Measurements from ENCODE around the gene TMEM273. TPM values are rescaled to one million over a fixed set of nuclear protein-coding genes. Genes with fewer than 3 reads are reported as not detected.

Gene TMEM273
- polyA plus RNA-seq, 1 of the 3 experiments (the other 2 are of a cell fraction), result not detected

- 65% methylated on average over 11 of the region's 14 CpGs for WGBS (ENCODE audit: low lambda C conversion rate)
- DNase-seq, result no peak
- POLR2A ChIA-PET, result no interaction called here
- TF ChIP-seq EP300 (IDR thresholded peaks at IDR 0.05; ENCODE audit: borderline replicate concordance in 1 of 2, low read depth in 1 of 2, low read length in 1 of 2), result no peak
- no peak for TF ChIP-seq YY1 (IDR thresholded peaks at IDR 0.05; ENCODE audit: low read depth)
- no peak for TF ChIP-seq FOSL2 (IDR thresholded peaks at IDR 0.05; ENCODE audit: borderline replicate concordance, low read depth)
- TF ChIP-seq EZH2phosphoT487 (IDR thresholded peaks at IDR 0.05; ENCODE audit: borderline replicate concordance, low read depth), result no peak
- TF ChIP-seq, protein P1, sequence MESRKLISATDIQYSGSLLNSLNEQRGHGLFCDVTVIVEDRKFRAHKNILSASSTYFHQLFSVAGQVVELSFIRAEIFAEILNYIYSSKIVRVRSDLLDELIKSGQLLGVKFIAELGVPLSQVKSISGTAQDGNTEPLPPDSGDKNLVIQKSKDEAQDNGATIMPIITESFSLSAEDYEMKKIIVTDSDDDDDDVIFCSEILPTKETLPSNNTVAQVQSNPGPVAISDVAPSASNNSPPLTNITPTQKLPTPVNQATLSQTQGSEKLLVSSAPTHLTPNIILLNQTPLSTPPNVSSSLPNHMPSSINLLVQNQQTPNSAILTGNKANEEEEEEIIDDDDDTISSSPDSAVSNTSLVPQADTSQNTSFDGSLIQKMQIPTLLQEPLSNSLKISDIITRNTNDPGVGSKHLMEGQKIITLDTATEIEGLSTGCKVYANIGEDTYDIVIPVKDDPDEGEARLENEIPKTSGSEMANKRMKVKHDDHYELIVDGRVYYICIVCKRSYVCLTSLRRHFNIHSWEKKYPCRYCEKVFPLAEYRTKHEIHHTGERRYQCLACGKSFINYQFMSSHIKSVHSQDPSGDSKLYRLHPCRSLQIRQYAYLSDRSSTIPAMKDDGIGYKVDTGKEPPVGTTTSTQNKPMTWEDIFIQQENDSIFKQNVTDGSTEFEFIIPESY (IDR thresholded peaks at IDR 0.05; ENCODE audit: borderline replicate concordance, low read depth), result no peak
- TF ChIP-seq NFIC (IDR thresholded peaks at IDR 0.05; ENCODE audit: borderline replicate concordance), result no peak
- TF ChIP-seq SMC3 (IDR thresholded peaks at IDR 0.05; ENCODE audit: low read depth, low read length), result no peak
- no peak for TF ChIP-seq RCOR1 (IDR thresholded peaks at IDR 0.05; ENCODE audit: low read length)
- no peak for TF ChIP-seq PBX3 (IDR thresholded peaks at IDR 0.05)
- no peak for TF ChIP-seq NRF1 (IDR thresholded peaks at IDR 0.05; ENCODE audit: low read depth, low read length)
- no peak for TF ChIP-seq IRF3 (IDR thresholded peaks at IDR 0.05; ENCODE audit: low read depth, low read length)
- TF ChIP-seq TAF1 (IDR thresholded peaks at IDR 0.05; ENCODE audit: borderline replicate concordance, low read depth, low read length), result no peak
- TF ChIP-seq FOXM1 (IDR thresholded peaks at IDR 0.05; ENCODE audit: low read depth), result no peak
- TF ChIP-seq RAD21 (IDR thresholded peaks at IDR 0.05; ENCODE audit: low read length), result no peak
- TF ChIP-seq RFX5 (IDR thresholded peaks at IDR 0.05; ENCODE audit: low read length), result no peak
- no peak for TF ChIP-seq FOXJ3 (CRISPR knock-in tag; IDR thresholded peaks at IDR 0.05)
- no peak for TF ChIP-seq CHD2 (IDR thresholded peaks at IDR 0.05; ENCODE audit: low read length, partially characterized antibody)
- no peaks in the 10 kb centered on the region for H4K20me1 ChIP-seq (ENCODE audit: insufficient read depth)
- no peak overlapping the region for H2AFZ ChIP-seq (ENCODE audit: low read depth)
- H3K4me3 ChIP-seq (ENCODE audit: low read depth in 2 of 2, low read length in 1 of 2), result no peak overlapping the region
- no peaks in the 10 kb centered on the region for H3K79me2 ChIP-seq (ENCODE audit: insufficient read depth)
- CTCF ChIA-PET, result no interaction called here
- H3F3A ChIP-seq (replicated peaks; ENCODE audit: insufficient read depth), result no peaks in the 10 kb centered on the region
- H3K9ac ChIP-seq, result no peak overlapping the region
- H3K4me1 ChIP-seq (ENCODE audit: control insufficient read depth in 1 of 2, insufficient read depth in 2 of 2, low read depth in 1 of 2, low read length in 1 of 2), result peaks cover 0 to 20% of the 10 kb centered on the region in 2 experiments; a peak in 1 of 4 replicates
- H3K4me2 ChIP-seq, result no peak overlapping the region
- no peak overlapping the region for H3K27ac ChIP-seq (ENCODE audit: low read depth in 2 of 2, low read length in 1 of 2)
- H3K36me3 ChIP-seq (replicated peaks in 1 of 2; ENCODE audit: control insufficient read depth in 1 of 2, insufficient read depth in 2 of 2, low read length in 1 of 2), result no peaks in the 10 kb centered on the region
- H3K9me2 ChIP-seq, result no peaks in the 10 kb centered on the region
- no peaks in the 10 kb centered on the region for H3K27me3 ChIP-seq (ENCODE audit: insufficient read depth)
- H3K9me3 ChIP-seq, result no peaks in the 10 kb centered on the region
Observed at GRCh38 chr10:49165821-49166483, 22.2 kb downstream of the TMEM273 start.

Measured in SK-N-SH (cell line).